ENCODE results near the gene TENM4. TPM values are rescaled to one million over a fixed set of nuclear protein-coding genes. Genes with fewer than 3 reads are reported as not detected.

Gene TENM4
- total and polyA plus RNA-seq, 2 of the 13 experiments (the other 11 are each of a cell fraction or from before 2014, with no cell fraction given) = not detected

DNA sequence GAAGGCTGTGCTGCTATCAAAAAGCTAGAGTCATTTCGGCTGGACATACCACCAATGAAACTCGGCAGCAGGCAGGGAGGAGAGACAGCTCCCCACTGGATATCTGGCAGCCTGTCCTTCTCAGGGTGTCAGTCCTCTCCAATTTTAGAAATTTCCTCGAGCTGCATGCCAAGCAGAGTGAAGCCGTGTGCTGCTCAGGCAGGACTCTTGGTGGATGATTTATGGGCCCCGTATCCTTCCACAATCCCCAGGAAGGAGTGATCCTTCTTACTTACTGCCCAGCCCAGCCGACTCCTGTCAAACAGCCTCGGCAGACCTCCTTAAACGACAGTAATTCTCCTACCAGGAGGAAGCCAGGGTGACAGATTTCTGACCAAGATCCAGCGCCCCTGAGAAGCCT lies 410.4 kb downstream of the TENM4 start:
- no TSS peak for BruUV-seq (replicated peaks)
- Histone ChIP-seq H3K27me3 (ENCODE audit: control insufficient read depth in 1 of 2, insufficient read depth in 2 of 2, low read length in 2 of 2) (peaks cover 0 to 18% of the 10 kb centered on the region in 2 experiments; a peak in 1 of 5 replicates), H3K27ac (ENCODE audit: extremely low read length, insufficient read depth, low read length) (no peak overlapping the region), H3K4me1 (ENCODE audit: insufficient read depth, low read length) (no peaks in the 10 kb centered on the region), H3K79me2 (ENCODE audit: insufficient read depth, low read length) (no peaks in the 10 kb centered on the region), H3K9me3 (ENCODE audit: low read length) (no peaks in the 10 kb centered on the region), H2AFZ (ENCODE audit: low read length) (no peak overlapping the region), H3K36me3 (replicated peaks in 1 of 2; ENCODE audit: control insufficient read depth in 1 of 2, insufficient read depth in 2 of 2, low read length in 2 of 2) (no peaks in the 10 kb centered on the region), H3K4me3 (replicated peaks in 1 of 3; ENCODE audit: insufficient read depth in 1 of 3, low read depth in 2 of 3, low read length in 3 of 3) (no peak overlapping the region), H3K4me2 (ENCODE audit: low read depth, low read length) (no peak overlapping the region), H4K20me1 (ENCODE audit: insufficient read depth, low read length) (no peaks in the 10 kb centered on the region), H3K9ac (ENCODE audit: insufficient read depth, low read depth, low read length) (no peak overlapping the region)
- ATAC-seq = no peak
- ChIA-PET CTCF (ENCODE audit: low intra/inter-chr PET ratio, low total read pairs) (no interaction called here), POLR2A (no interaction called here)
- 19% methylated on average over 8 of the region's 9 CpGs for WGBS (ENCODE audit: low lambda C conversion rate)
- DNase-seq (ENCODE audit: low spot score) = no peak
- FAIRE-seq = no peak
- intact Hi-C loops (cut with micrococcal nuclease; ENCODE audit: unreplicated experiment) (no loop called here), in situ Hi-C loops (cut with HindIII; ENCODE audit: extremely low pct_ligation_motif_present, low pct_unique_long_range_greater_than_20kb) (no loop called here)
- TF ChIP-seq TBL1XR1 (IDR thresholded peaks at IDR 0.05; ENCODE audit: borderline replicate concordance, low read length, partially characterized antibody) = no peak
- TF ChIP-seq, protein P1, sequence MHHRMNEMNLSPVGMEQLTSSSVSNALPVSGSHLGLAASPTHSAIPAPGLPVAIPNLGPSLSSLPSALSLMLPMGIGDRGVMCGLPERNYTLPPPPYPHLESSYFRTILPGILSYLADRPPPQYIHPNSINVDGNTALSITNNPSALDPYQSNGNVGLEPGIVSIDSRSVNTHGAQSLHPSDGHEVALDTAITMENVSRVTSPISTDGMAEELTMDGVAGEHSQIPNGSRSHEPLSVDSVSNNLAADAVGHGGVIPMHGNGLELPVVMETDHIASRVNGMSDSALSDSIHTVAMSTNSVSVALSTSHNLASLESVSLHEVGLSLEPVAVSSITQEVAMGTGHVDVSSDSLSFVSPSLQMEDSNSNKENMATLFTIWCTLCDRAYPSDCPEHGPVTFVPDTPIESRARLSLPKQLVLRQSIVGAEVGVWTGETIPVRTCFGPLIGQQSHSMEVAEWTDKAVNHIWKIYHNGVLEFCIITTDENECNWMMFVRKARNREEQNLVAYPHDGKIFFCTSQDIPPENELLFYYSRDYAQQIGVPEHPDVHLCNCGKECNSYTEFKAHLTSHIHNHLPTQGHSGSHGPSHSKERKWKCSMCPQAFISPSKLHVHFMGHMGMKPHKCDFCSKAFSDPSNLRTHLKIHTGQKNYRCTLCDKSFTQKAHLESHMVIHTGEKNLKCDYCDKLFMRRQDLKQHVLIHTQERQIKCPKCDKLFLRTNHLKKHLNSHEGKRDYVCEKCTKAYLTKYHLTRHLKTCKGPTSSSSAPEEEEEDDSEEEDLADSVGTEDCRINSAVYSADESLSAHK (CRISPR knock-in tag; IDR thresholded peaks at IDR 0.05; ENCODE audit: borderline replicate concordance) = no peak
- TF ChIP-seq ZNF616 (CRISPR knock-in tag; IDR thresholded peaks at IDR 0.05; ENCODE audit: low read depth) = no peak
- TF ChIP-seq ZFP36L1 (CRISPR knock-in tag; IDR thresholded peaks at IDR 0.05) = no peak
- no peak for TF ChIP-seq U2AF2 (IDR thresholded peaks at IDR 0.05; ENCODE audit: low read depth, low read length)
- no peak for TF ChIP-seq SALL1 (CRISPR knock-in tag; IDR thresholded peaks at IDR 0.05)
- no peak for TF ChIP-seq RORA (CRISPR knock-in tag; IDR thresholded peaks at IDR 0.05)
- no peak for TF ChIP-seq SIX4 (CRISPR knock-in tag; IDR thresholded peaks at IDR 0.05)
- TF ChIP-seq, protein P2, sequence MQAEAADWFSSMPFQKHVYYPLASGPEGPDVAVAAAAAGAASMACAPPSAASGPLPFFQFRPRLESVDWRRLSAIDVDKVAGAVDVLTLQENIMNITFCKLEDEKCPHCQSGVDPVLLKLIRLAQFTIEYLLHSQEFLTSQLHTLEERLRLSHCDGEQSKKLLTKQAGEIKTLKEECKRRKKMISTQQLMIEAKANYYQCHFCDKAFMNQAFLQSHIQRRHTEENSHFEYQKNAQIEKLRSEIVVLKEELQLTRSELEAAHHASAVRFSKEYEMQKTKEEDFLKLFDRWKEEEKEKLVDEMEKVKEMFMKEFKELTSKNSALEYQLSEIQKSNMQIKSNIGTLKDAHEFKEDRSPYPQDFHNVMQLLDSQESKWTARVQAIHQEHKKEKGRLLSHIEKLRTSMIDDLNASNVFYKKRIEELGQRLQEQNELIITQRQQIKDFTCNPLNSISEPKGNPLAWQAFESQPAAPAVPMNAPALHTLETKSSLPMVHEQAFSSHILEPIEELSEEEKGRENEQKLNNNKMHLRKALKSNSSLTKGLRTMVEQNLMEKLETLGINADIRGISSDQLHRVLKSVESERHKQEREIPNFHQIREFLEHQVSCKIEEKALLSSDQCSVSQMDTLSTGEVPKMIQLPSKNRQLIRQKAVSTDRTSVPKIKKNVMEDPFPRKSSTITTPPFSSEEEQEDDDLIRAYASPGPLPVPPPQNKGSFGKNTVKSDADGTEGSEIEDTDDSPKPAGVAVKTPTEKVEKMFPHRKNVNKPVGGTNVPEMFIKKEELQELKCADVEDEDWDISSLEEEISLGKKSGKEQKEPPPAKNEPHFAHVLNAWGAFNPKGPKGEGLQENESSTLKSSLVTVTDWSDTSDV (CRISPR knock-in tag; IDR thresholded peaks at IDR 0.05) = no peak
- TF ChIP-seq, protein P3, sequence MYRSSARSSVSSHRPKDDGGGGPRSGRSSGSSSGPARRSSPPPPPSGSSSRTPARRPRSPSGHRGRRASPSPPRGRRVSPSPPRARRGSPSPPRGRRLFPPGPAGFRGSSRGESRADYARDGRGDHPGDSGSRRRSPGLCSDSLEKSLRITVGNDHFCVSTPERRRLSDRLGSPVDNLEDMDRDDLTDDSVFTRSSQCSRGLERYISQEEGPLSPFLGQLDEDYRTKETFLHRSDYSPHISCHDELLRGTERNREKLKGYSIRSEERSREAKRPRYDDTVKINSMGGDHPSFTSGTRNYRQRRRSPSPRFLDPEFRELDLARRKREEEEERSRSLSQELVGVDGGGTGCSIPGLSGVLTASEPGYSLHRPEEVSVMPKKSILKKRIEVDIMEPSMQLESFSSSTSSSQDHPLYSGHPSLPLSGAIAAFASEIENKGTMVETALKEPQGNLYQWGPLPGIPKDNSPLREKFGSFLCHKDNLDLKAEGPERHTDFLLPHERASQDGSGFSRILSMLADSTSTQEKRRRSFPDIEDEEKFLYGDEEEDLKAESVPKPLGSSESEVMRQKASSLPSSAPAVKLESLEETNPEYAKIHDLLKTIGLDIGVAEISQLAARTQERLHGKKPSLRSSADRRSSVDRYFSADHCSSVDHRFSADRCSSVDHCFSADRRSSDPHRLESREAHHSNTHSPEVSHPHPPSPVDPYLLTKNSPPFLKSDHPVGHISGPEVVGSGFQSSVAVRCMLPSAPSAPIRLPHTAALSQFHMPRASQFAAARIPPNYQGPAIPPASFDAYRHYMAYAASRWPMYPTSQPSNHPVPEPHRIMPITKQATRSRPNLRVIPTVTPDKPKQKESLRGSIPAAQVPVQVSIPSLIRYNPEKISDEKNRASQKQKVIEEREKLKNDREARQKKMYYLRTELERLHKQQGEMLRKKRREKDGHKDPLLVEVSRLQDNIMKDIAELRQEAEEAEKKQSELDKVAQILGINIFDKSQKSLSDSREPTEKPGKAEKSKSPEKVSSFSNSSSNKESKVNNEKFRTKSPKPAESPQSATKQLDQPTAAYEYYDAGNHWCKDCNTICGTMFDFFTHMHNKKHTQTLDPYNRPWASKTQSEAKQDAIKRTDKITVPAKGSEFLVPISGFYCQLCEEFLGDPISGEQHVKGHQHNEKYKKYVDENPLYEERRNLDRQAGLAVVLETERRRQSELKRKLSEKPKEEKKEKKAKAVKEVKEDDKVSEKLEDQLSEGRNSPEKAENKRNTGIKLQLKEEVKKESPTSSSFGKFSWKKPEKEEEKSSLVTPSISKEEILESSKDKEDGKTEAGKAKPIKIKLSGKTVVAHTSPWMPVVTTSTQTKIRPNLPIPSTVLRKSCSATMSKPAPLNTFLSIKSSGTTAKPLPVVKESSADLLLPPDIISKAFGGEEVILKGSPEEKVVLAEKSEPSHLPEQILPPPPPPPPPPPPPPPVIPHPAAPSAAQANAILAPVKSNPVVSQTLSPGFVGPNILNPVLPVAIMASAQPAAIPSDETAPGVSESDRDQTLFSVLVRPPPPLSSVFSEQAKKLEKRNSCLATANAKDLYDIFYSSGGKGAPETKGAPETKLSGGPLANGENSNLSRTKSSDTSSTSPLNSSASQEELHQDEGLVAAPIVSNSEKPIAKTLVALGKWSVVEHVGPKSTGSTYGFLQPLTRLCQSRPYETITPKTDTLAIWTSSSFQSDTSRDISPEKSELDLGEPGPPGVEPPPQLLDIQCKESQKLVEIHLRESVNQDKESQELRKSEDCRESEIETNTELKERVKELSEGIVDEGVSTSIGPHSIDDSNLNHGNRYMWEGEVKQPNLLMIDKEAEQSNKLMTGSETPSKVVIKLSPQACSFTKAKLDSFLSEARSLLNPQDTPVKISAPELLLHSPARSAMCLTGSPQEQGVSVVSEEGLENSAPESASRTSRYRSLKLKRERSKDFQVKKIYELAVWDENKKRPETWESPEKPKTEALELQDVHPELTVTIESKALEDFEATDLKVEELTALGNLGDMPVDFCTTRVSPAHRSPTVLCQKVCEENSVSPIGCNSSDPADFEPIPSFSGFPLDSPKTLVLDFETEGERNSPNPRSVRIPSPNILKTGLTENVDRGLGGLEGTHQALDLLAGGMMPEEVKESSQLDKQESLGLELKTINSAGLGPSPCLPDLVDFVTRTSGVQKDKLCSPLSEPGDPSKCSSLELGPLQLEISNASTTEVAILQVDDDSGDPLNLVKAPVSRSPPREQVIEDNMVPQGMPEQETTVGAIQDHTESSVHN (CRISPR knock-in tag; IDR thresholded peaks at IDR 0.05) = no peak
- no peak for TF ChIP-seq ADNP (CRISPR knock-in tag; IDR thresholded peaks at IDR 0.05)
- no peak for TF ChIP-seq KDM5B (CRISPR knock-in tag; IDR thresholded peaks at IDR 0.05; ENCODE audit: borderline replicate concordance)

Measured in HepG2 (cell line).